ENCODE measurements around the gene ZNF227.
A peak's percentile ranks its signal among the peaks of the same experiment; 100 is the strongest.
"Not testable (repeated sequence)": the region's sequence is repeated elsewhere in the genome, so short reads cannot be mapped to it uniquely, and the experiment has no call there.

ZNF227 gene

DNA sequence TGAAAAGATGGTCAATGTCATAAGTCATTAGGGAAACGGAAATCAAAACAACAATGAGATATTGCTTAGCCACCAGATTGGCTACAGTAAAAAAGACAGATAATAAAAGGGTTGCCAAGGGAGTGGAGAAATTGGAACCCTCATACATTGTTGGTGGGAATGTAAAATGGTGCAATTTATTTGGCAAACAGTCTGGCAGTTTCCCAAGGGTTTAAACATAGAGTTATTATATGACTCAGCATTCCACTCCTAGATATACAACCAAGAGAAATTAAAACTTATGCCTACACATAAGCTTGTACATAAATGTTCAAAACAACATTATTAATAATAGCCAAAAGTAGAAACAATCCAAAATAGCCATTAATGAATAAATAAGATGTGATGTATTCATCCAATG lies 9.9 kb upstream of the ZNF227 start:
- Histone ChIP-seq H3K27me3 (ENCODE audit: control insufficient read depth, insufficient read depth, low read length) (no peaks in the 10 kb centered on the region), H3K4me2 (ENCODE audit: low read length) (no peak overlapping the region), H3K9me3 (replicated peaks; ENCODE audit: low read length) (no peaks in the 10 kb centered on the region), H3K36me3 (ENCODE audit: insufficient read depth, low read length) (no peaks in the 10 kb centered on the region), H3K9ac (ENCODE audit: low read depth, low read length) (no peak overlapping the region), H3K4me3 (ENCODE audit: low read length) (no peak overlapping the region), H3K4me1 (ENCODE audit: control insufficient read depth, insufficient read depth, low read length) (peaks cover 4% of the 10 kb centered on the region)

DNA sequence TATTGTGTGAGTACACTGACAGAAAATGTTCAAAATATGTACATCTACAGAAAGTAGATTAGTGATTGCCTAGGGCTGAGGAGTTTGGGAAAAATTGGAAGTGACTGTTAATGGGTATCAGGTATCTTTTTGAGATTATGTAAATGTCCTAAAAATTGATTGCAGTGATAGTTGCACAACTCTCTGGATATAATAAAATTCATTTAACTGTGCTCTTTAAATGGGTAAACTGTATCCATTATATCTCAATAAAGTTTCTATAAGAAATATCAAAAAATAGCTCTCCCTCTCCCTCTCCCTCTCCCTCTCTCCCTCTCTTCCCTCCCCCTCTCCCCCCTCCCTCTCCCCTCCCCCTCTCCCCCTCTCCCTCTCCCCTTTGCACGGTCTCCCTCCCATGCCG lies 9.4 kb upstream of the ZNF227 start:
- no peak overlapping the region for H3K9ac ChIP-seq (ENCODE audit: low read depth, low read length)
- H3K27me3 ChIP-seq (ENCODE audit: control insufficient read depth, insufficient read depth, low read length), result no peaks in the 10 kb centered on the region
- peaks cover 4% of the 10 kb centered on the region for H3K4me1 ChIP-seq (ENCODE audit: control insufficient read depth, insufficient read depth, low read length)
- H3K9me3 ChIP-seq (replicated peaks; ENCODE audit: low read length), result no peaks in the 10 kb centered on the region
- H3K4me3 ChIP-seq (ENCODE audit: low read length), result no peak overlapping the region
- no peak overlapping the region for H3K4me2 ChIP-seq (ENCODE audit: low read length)
- H3K36me3 ChIP-seq (ENCODE audit: insufficient read depth, low read length), result no peaks in the 10 kb centered on the region

DNA sequence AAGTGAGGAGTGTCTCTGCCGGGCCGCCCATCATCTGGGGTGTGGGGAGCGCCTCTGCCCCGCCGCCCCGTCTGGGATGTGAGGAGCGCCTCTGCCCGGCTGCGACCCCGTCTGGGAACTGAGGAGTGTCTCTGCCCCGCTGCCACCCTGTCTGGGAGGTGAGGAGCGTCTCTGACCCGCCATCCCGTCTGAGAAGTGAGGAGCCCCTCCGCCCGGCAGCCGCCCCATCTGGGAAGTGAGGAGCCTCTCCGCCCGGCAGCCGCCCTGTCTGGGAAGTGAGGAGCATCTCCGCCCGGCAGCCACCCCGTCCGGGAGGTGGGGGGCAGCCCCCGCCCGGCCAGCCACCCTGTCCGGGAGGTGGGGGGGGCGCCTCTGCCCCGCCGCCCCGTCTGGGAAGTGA lies 8.5 kb upstream of the ZNF227 start:
- not testable (repeated sequence) for H3K4me3 ChIP-seq (ENCODE audit: low read length); H3K9ac ChIP-seq (ENCODE audit: low read depth, low read length); H3K4me2 ChIP-seq (ENCODE audit: low read length); H3K4me1 ChIP-seq (ENCODE audit: control insufficient read depth, insufficient read depth, low read length); H3K36me3 ChIP-seq (ENCODE audit: insufficient read depth, low read length); H3K27me3 ChIP-seq (ENCODE audit: control insufficient read depth, insufficient read depth, low read length); H3K9me3 ChIP-seq (replicated peaks; ENCODE audit: low read length)

DNA sequence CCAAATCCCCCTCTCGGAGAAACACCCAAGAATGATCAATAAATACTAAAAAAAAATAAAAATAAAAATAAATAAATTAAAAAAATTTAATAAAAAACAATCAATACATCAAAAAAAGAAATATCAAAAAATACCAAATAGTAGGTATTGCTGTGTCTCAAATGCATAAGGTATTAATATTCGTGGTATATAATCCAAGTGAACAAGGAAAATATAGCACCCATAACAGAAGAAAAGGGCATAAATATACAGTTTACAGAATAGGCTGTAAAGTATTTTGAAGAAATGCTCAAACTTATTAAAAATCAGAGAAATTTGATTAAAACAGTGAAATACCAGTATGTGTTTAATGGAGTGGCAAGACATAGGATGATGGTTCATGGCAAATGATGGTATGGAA lies 7.6 kb upstream of the ZNF227 start:
- Histone ChIP-seq H3K36me3 (ENCODE audit: insufficient read depth, low read length) (no peaks in the 10 kb centered on the region), H3K4me3 (ENCODE audit: low read length) (no peak overlapping the region), H3K9me3 (replicated peaks; ENCODE audit: low read length) (no peaks in the 10 kb centered on the region), H3K9ac (ENCODE audit: low read depth, low read length) (no peak overlapping the region), H3K4me2 (ENCODE audit: low read length) (no peak overlapping the region), H3K4me1 (ENCODE audit: control insufficient read depth, insufficient read depth, low read length) (peaks cover 4% of the 10 kb centered on the region), H3K27me3 (ENCODE audit: control insufficient read depth, insufficient read depth, low read length) (no peaks in the 10 kb centered on the region)

DNA sequence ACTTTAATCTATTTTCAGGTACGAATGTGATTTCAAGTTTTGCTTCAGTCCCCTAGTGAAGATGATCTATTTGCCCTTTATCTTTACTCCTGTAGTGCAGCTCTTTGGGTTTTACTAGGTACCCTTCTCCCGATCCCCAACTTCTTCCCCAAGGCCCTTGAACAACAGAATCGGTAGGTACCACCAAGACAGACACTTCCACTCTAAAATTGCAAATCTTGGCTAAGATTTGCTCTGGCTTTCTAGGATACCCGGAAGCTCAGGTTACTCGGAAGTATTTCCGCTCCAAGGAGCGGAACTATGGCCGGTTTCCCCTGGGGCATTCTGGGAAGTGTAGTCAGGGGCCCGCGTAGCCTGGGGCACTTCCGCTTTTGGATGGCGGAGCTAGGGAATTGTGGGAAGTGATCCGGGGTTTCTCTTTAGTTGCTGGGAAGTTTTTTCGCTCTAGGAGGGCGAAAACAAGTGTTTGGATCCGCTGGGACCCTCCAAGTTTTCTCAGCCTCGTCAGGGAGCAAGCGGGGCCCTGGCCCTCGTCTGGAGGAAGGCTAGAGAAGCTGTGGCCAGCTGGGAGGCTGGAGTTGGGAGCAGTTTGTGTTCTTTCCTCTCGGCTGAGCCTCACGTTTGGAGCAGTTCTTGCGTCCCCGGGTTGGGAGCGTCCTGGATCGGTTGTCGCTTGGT lies 5.1 kb upstream of the ZNF227 start:
- Histone ChIP-seq H3K9ac (ENCODE audit: low read depth, low read length) (peak overlapping the region; percentile 95), H3K36me3 (ENCODE audit: insufficient read depth, low read length) (no peaks in the 10 kb centered on the region), H3K4me2 (ENCODE audit: low read length) (peak overlapping the region; percentile 86), H3K27me3 (ENCODE audit: control insufficient read depth, insufficient read depth, low read length) (no peaks in the 10 kb centered on the region), H3K4me3 (ENCODE audit: low read length) (peak overlapping the region; percentile 91), H3K9me3 (replicated peaks; ENCODE audit: low read length) (no peaks in the 10 kb centered on the region), H3K4me1 (ENCODE audit: control insufficient read depth, insufficient read depth, low read length) (peaks cover 4% of the 10 kb centered on the region)

DNA sequence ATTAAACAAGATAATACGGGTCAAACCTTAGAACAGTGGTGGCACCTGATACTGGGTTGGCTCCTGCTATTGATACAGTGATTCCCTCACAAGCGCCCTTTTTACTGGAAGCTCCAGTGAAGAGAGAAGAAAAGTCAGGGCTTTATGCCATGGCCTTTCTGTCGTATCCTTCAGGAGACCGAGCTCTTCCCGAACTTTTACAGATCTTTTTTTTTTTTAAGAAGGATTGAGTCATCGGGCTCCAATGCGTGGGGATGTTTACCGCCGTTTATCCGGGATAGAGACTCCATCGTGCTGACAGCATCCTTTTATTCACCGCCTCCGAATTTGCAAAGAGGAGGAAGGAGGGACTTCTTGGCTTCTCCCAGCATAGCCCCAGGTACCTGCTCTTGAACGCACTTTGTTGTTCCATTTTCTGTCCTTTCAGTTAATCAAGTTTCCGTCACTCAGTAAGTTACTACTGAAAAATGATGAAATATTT lies 574 bp downstream of the ZNF227 start:
- no peaks in the 10 kb centered on the region for H3K4me1 ChIP-seq (ENCODE audit: control insufficient read depth, insufficient read depth, low read length)
- peak overlapping the region; percentile 90 for H3K4me3 ChIP-seq (ENCODE audit: low read length)
- H3K4me2 ChIP-seq (ENCODE audit: low read length), result peak overlapping the region; percentile 81
- no peaks in the 10 kb centered on the region for H3K27me3 ChIP-seq (ENCODE audit: control insufficient read depth, insufficient read depth, low read length)
- peaks cover 23% of the 10 kb centered on the region for H3K36me3 ChIP-seq (ENCODE audit: insufficient read depth, low read length)
- H3K9ac ChIP-seq (ENCODE audit: low read depth, low read length), result peak overlapping the region; percentile 87
- H3K9me3 ChIP-seq (replicated peaks; ENCODE audit: low read length), result no peaks in the 10 kb centered on the region

DNA sequence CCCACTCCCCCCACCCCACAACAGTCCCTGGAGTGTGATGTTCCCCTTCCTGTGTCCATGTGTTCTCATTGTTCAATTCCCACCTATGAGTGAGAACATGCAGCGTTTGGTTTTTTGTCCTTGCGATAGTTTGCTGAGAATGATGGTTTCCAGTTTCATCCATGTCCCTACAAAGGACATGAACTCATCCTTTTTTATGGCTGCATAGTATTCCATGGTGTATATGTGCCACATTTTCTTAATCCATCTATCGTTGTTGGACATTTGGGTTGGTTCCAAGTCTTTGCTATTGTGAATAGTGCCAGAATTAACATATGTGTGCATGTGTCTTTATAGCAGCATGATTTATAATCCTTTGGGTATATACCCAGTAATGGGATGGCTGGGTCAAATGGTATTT lies 7.6 kb downstream of the ZNF227 start:
- H3K4me1 ChIP-seq (ENCODE audit: control insufficient read depth, insufficient read depth, low read length); H3K9me3 ChIP-seq (replicated peaks; ENCODE audit: low read length); H3K27me3 ChIP-seq (ENCODE audit: control insufficient read depth, insufficient read depth, low read length); H3K4me3 ChIP-seq (ENCODE audit: low read length); H3K4me2 ChIP-seq (ENCODE audit: low read length); H3K9ac ChIP-seq (ENCODE audit: low read depth, low read length): not testable (repeated sequence)
- peaks cover 28% of the 10 kb centered on the region for H3K36me3 ChIP-seq (ENCODE audit: insufficient read depth, low read length)

DNA sequence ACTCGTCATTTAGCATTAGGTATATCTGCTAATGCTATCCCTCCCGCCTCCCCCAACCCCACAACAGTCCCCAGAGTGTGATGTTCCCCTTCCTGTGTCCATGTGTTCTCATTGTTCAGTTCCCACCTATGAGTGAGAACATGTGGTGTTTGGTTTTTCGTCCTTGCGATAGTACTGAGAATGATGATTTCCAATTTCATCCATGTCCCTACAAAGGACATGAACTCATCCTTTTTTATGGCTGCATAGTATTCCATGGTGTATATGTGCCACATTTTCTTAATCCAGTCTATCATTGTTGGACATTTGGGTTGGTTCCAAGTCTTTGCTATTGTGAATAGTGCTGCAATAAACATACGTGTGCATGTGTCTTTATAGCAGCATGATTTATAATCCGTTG lies 8.4 kb downstream of the ZNF227 start:
- H3K4me2 ChIP-seq (ENCODE audit: low read length); H3K27me3 ChIP-seq (ENCODE audit: control insufficient read depth, insufficient read depth, low read length); H3K9me3 ChIP-seq (replicated peaks; ENCODE audit: low read length); H3K9ac ChIP-seq (ENCODE audit: low read depth, low read length); H3K4me1 ChIP-seq (ENCODE audit: control insufficient read depth, insufficient read depth, low read length); H3K4me3 ChIP-seq (ENCODE audit: low read length): not testable (repeated sequence)
- H3K36me3 ChIP-seq (ENCODE audit: insufficient read depth, low read length), result peaks cover 27% of the 10 kb centered on the region

DNA sequence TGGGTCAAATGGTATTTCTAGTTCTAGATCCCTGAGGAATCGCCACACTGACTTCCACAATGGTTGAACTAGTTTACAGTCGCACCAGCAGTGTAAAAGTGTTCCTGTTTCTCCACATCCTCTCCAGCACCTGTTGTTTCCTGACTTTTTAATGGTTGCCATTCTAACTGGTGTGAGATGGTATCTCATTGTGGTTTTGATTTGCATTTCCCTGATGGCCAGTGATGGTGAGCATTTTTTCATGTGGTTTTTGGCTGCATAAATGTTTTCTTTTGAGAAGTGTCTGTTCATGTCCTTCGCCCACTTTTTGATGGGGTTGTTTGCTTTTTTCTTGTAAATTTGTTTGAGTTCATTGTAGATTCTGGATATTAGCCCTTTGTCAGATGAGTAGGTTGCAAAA lies 9.0 kb downstream of the ZNF227 start:
- not testable (repeated sequence) for H3K4me2 ChIP-seq (ENCODE audit: low read length); H3K27me3 ChIP-seq (ENCODE audit: control insufficient read depth, insufficient read depth, low read length); H3K9ac ChIP-seq (ENCODE audit: low read depth, low read length); H3K4me3 ChIP-seq (ENCODE audit: low read length); H3K4me1 ChIP-seq (ENCODE audit: control insufficient read depth, insufficient read depth, low read length); H3K9me3 ChIP-seq (replicated peaks; ENCODE audit: low read length)
- H3K36me3 ChIP-seq (ENCODE audit: insufficient read depth, low read length), result peaks cover 23% of the 10 kb centered on the region

DNA sequence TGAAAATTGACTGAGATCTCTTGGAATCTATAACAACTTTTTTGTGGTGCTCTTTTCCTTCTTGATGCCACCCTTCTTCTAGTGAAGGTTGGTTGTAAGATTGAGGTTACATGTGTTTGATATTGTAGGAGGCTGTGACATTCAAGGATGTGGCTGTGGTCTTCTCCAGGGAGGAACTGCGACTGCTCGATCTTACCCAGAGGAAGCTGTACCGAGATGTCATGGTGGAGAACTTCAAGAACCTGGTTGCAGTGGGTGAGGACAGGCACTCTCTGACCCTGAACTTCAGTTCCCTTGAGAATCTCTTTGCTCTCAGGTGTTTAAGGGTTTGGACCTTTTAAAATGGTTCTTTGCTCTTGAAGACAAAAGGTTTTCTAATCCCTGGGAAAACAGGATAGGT lies 16.0 kb downstream of the ZNF227 start:
- Histone ChIP-seq H3K9me3 (replicated peaks; ENCODE audit: low read length) (no peaks in the 10 kb centered on the region), H3K27me3 (ENCODE audit: control insufficient read depth, insufficient read depth, low read length) (no peaks in the 10 kb centered on the region), H3K9ac (ENCODE audit: low read depth, low read length) (no peak overlapping the region), H3K4me2 (ENCODE audit: low read length) (no peak overlapping the region), H3K4me3 (ENCODE audit: low read length) (no peak overlapping the region), H3K36me3 (ENCODE audit: insufficient read depth, low read length) (peaks cover 35% of the 10 kb centered on the region), H3K4me1 (ENCODE audit: control insufficient read depth, insufficient read depth, low read length) (no peaks in the 10 kb centered on the region)

DNA sequence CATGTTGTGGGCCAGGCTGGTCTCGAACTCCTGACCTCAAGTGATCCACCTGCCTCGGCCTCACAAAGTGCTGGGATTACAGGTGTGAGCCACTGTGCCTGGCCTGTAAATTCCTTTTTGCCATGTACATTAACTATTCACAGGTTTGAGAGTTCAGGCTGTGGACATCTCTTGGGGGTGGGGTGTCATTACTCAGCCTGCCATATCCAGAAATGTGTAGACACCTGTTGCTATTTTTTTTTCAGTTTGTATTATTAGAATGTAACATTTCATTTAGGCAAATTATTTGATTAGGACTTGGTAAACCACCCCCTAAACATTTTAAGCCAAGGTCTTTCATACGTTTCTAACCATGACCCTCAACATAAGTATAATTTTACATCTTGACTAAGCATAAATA lies 20.5 kb downstream of the ZNF227 start:
- Histone ChIP-seq H3K9ac (ENCODE audit: low read depth, low read length) (no peak overlapping the region), H3K4me3 (ENCODE audit: low read length) (no peak overlapping the region), H3K9me3 (replicated peaks; ENCODE audit: low read length) (no peaks in the 10 kb centered on the region), H3K27me3 (ENCODE audit: control insufficient read depth, insufficient read depth, low read length) (no peaks in the 10 kb centered on the region), H3K4me1 (ENCODE audit: control insufficient read depth, insufficient read depth, low read length) (no peaks in the 10 kb centered on the region), H3K4me2 (ENCODE audit: low read length) (no peak overlapping the region), H3K36me3 (ENCODE audit: insufficient read depth, low read length) (peaks cover 68% of the 10 kb centered on the region)

DNA sequence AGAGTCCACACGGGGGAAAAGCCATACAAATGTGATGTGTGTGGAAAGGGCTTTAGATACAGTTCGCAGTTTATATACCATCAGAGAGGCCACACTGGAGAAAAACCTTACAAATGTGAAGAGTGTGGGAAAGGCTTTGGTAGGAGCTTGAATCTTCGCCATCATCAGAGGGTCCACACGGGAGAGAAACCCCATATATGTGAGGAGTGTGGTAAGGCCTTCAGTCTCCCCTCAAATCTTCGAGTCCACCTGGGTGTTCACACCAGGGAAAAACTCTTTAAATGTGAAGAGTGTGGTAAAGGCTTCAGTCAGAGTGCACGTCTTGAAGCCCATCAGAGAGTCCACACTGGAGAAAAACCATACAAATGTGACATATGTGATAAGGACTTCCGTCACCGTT lies 24.1 kb downstream of the ZNF227 start:
- Histone ChIP-seq H3K4me3 (ENCODE audit: low read length) (no peak overlapping the region), H3K9me3 (replicated peaks; ENCODE audit: low read length) (no peaks in the 10 kb centered on the region), H3K4me1 (ENCODE audit: control insufficient read depth, insufficient read depth, low read length) (no peaks in the 10 kb centered on the region), H3K9ac (ENCODE audit: low read depth, low read length) (no peak overlapping the region), H3K4me2 (ENCODE audit: low read length) (no peak overlapping the region), H3K27me3 (ENCODE audit: control insufficient read depth, insufficient read depth, low read length) (no peaks in the 10 kb centered on the region), H3K36me3 (ENCODE audit: insufficient read depth, low read length) (peaks cover 46% of the 10 kb centered on the region)
